Neuron (in vitro differentiated cells): ENCODE results near the gene CISTR.

Experiments
- H2AFZ ChIP-seq: one replicate; pipeline ENCODE4 v1.6.1; 2013; ENCODE audit warnings: low read depth, mild to moderate bottlenecking, inconsistent platforms, low read length, moderate library complexity
- H3K27me3 ChIP-seq: one replicate; pipeline ENCODE4 v1.6.1; 2013; ENCODE audit warnings: low read length; ENCODE audit not compliant: insufficient read depth
- H3K36me3 ChIP-seq: one replicate; pipeline ENCODE4 v1.6.1; 2013; ENCODE audit warnings: low read length; ENCODE audit not compliant: insufficient read depth
- H3K4me1 ChIP-seq: one replicate; pipeline ENCODE4 v1.6.1; 2013; ENCODE audit warnings: low read length; ENCODE audit not compliant: insufficient read depth
- H3K4me3 ChIP-seq: 2 replicates; pipeline ENCODE4 v1.5.1; 2013; ENCODE audit warnings: mild to moderate bottlenecking, low read length, moderate library complexity
- H3K9me3 ChIP-seq: one replicate; pipeline ENCODE4 v1.6.1; 2013; ENCODE audit warnings: low read length

CISTR gene

DNA sequence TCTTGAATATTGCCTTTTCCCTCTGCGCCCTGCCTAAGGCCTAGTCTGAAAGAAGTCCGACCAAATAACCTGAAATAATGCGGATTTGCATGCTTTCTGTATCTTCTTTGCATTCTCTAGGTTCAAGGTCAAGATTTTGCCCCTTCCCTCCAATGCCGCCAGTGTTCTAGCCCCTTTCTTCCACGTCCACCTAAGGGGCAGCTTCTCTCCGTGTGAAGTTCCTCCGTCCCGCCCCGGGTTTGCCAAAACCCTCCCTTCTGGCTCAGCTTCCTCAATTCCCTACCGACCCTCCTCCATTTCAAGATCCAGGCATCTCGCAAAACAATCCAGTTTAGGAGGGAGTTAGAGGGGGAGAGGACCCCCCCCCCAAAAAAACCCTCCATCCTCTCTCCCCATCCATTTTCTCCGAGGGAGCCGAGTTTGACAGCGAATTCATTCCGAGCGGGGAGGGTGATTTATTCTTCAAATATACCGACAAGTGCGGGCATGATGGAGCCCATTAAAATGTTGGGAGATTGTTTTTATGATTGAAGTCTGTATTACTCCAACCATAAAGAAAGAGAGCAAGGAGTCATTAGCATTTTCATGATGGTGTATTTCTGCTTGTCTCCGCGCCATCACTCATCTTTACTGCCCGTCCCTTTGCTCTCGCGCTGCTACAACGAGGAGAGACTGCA lies 55.0 kb downstream of the CISTR start:
- H2AFZ ChIP-seq, result peak overlapping the region; percentile 49
- peaks cover 23% of the 10 kb centered on the region for H3K4me1 ChIP-seq
- peak overlapping the region; percentile 43 for H3K4me3 ChIP-seq
- no peaks in the 10 kb centered on the region for H3K36me3 ChIP-seq
- H3K9me3 ChIP-seq, result no peaks in the 10 kb centered on the region
- peaks cover 49% of the 10 kb centered on the region for H3K27me3 ChIP-seq
